ENCODE results near the gene NEK6. TPM values are rescaled to one million over a fixed set of nuclear protein-coding genes. Genes with fewer than 3 reads are reported as not detected.

NEK6 gene
- total and polyA plus RNA-seq, 3 donors from 2014 or later = 11.5 to 21.5 (median 21.4) TPM

GRCh38 chr9:124304285-124304684 is 46.5 kb downstream of the NEK6 start:
- H3K9me3 ChIP-seq = no peaks in the 10 kb centered on the region
- no peaks in the 10 kb centered on the region for H3K27me3 ChIP-seq
- WGBS, 2 donors = 93 to 95% methylated on average over 8 of the region's 8 CpGs
- H3K36me3 ChIP-seq (ENCODE audit: low read depth, missing control alignments) = no peaks in the 10 kb centered on the region
- H3K4me1 ChIP-seq = no peaks in the 10 kb centered on the region
- H3K4me3 ChIP-seq = no peak overlapping the region
- TF ChIP-seq POLR2A (IDR thresholded peaks at IDR 0.05) = no peak
- TF ChIP-seq CTCF (IDR thresholded peaks at IDR 0.05) = no peak
- no peak for DNase-seq
- H3K27ac ChIP-seq = no peak overlapping the region
- intact Hi-C loops (cut with DNase I; ENCODE audit: low total_unique reads) = no loop called here

GRCh38 chr9:124306098-124306735 is 48.5 kb downstream of the NEK6 start:
- Histone ChIP-seq H3K36me3 (ENCODE audit: low read depth, missing control alignments) (no peaks in the 10 kb centered on the region), H3K27ac (no peak overlapping the region), H3K9me3 (no peaks in the 10 kb centered on the region), H3K4me1 (no peaks in the 10 kb centered on the region), H3K27me3 (no peaks in the 10 kb centered on the region), H3K4me3 (no peak overlapping the region)
- TF ChIP-seq CTCF (IDR thresholded peaks at IDR 0.05) (no peak), POLR2A (IDR thresholded peaks at IDR 0.05) (no peak)
- 90 to 92% methylated on average over 13 of the region's 13 CpGs for WGBS, 2 donors
- DNase-seq = no peak
- intact Hi-C loops (cut with DNase I; ENCODE audit: low total_unique reads) = no loop called here

- H3K4me1 ChIP-seq = no peaks in the 10 kb centered on the region
- no peaks in the 10 kb centered on the region for H3K9me3 ChIP-seq
- no peak overlapping the region for H3K27ac ChIP-seq
- TF ChIP-seq CTCF (IDR thresholded peaks at IDR 0.05) (no peak), POLR2A (IDR thresholded peaks at IDR 0.05) (no peak)
- DNase-seq = no peak
- 89 to 90% methylated on average over 15 to 24 of the region's 24 CpGs for WGBS, 2 donors
- intact Hi-C loops (cut with DNase I; ENCODE audit: low total_unique reads) = no loop called here
- H3K36me3 ChIP-seq (ENCODE audit: low read depth, missing control alignments) = no peaks in the 10 kb centered on the region
- no peak overlapping the region for H3K4me3 ChIP-seq
- no peaks in the 10 kb centered on the region for H3K27me3 ChIP-seq
These were observed 49.8 kb downstream of the NEK6 start for GRCh38 chr9:124307379-124308030.

GRCh38 chr9:124308606-124309491 is 51.1 kb downstream of the NEK6 start:
- H3K36me3 ChIP-seq (ENCODE audit: low read depth, missing control alignments) = no peaks in the 10 kb centered on the region
- H3K27ac ChIP-seq = no peak overlapping the region
- WGBS, 2 donors = 83 to 95% methylated on average over 12 to 21 of the region's 21 CpGs
- intact Hi-C loops (cut with DNase I; ENCODE audit: low total_unique reads) = no loop called here
- no peaks in the 10 kb centered on the region for H3K4me1 ChIP-seq
- H3K9me3 ChIP-seq = no peaks in the 10 kb centered on the region
- no peak overlapping the region for H3K4me3 ChIP-seq
- DNase-seq = no peak
- H3K27me3 ChIP-seq = no peaks in the 10 kb centered on the region
- TF ChIP-seq POLR2A (IDR thresholded peaks at IDR 0.05) (no peak), CTCF (IDR thresholded peaks at IDR 0.05) (no peak)

Measured in testis (tissue), 3 donors.